ENCODE results near the gene NPPA. TPM values are rescaled to one million over a fixed set of nuclear protein-coding genes. Genes with fewer than 3 reads are reported as not detected.
"Not testable (repeated sequence)": the region's sequence is repeated elsewhere in the genome, so short reads cannot be mapped to it uniquely, and the experiment has no call there.

The NPPA gene
- under 1 TPM in 3 of 4 donors, not detected in 1; 0.22 to 0.44 (median 0.24) TPM for polyA plus RNA-seq (ENCODE audit: insufficient read length in 4 of 4)

DNA sequence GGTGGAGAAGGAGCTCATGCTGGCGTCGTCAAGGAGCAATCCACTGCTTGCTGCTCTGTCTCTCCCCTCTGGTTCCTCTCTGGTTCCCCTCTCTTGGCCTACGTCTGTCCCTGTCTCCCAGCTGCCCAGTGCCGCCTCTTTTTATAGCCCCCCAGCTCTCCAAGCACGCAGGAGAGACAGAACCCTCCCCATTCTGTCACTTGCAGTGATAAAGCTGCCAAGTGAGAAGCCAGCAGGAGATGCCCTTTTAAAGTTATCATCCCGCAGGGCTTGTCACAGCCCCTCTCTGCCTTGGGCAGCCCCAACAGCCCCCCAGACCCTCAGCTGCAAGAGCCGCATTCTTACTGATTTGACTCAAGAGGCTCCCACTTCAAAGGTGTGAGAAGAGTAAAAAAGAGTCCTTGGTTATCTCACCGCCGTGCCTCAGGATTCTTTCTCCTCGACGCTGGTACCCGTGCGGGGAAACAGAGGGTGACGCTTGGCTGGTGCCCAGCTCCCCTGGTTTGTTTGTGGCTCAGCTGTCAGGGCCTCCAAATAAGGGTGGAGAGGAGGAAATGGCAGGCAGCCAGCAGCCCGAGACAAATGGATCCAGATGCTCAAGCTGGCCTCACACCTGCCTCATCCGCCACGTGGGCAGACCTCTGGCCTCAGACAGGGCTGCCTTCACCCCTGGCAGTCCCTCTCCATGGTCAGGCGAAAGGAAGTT lies at the start of gene NPPA:
Gene NPPA, minus strand, starts transcription at position 117 of the 706 bp plus-strand sequence. Its CDS starts 99 bp downstream, at position 18.
- DNase-seq (ENCODE audit: low read depth in 4 of 4, low spot score in 3 of 4): no peak

DNA sequence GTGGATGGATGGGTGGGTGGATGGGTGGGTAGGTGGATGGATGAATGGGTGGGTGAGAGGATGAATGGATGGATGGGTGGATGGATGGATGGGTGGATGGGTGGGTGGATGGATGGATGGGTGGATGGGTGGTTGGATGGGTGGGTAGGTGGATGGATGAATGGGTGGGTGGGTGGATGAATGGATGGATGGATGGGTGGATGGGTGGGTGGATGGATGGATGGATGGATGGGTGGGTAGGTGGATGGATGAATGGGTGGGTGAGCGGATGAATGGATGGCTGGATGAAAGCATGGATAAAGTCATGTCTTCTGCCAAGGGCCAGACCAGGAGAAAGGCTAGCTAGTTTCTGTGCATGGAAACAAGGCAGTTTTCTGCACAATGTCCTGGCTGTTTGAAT lies 46.9 kb upstream of the NPPA start:
- DNase-seq (ENCODE audit: low read depth in 4 of 4, low spot score in 3 of 4): not testable (repeated sequence)

DNA sequence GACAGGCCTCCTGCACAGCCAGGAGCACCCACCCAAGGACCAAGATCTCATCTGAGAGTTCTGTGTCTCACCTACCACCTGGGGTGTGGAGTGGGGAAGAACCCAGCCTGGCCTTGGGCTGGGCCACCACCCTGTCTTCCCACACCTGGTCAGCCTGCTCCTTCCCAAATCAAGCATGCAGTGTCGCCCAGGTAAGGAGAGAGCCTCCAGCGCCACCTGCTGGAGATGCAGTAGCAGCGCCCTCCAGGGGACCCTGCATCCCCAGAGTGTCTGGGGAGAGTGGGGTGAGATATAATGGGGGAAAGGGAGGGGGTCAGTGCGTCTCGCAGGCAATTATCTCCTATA lies 46.3 kb upstream of the NPPA start:
- no peak for DNase-seq (ENCODE audit: low read depth in 4 of 4, low spot score in 3 of 4)

DNA sequence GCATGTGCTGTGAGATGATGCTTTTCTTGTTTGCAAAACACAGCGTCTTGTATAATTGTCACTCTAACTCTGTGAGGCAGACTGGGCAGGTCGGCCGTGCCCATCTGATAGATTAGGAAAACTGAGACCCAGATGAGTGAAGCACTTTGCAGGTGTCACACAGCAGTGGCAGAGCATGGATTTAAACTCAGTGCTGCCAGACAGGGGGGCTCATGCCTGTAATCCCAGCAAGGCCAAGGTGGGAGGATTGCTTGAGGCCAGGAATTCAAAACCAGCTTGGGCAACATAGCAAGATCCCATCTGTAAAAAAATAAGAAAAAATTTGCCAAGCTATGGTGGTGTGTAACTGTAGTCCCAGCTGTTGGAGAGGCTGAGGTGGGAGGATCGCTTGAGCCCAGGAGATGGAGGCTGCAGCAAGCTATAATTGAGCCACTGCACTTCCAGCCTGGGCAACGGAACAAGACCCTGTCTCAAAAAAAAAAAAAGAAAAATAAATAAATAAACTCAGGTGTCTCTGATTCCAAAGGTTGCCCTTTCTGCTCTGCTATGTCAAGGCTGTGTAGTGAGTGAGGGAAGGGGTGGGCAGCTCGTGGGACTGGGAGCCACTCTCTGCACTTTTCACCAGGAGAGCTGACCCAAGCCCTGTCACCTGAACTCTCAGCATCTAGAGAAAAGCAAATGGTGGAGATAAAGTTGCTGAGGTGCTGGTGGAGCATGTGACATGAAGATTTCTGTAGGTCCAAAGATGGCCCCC lies 44.0 kb upstream of the NPPA start:
- no peak for DNase-seq (ENCODE audit: low read depth in 4 of 4, low spot score in 3 of 4)

DNA sequence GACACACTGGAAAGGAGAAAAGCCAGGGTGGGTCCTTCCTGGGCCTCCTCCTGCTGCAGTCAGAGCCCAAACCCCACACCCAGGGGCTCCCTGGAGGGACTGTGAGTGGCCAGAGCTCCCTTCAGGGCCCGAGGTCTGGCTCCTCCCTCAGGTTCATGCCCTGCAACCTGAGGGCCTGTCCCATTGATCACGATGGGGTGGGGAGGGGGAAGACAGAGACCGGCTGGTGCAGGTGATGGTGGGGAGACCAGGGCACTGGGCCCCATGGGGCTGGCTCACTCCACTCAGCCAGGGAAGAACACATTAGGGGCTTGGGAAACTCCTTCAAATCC lies 41.3 kb upstream of the NPPA start:
- DNase-seq (ENCODE audit: low read depth in 4 of 4, low spot score in 3 of 4): no peak

DNA sequence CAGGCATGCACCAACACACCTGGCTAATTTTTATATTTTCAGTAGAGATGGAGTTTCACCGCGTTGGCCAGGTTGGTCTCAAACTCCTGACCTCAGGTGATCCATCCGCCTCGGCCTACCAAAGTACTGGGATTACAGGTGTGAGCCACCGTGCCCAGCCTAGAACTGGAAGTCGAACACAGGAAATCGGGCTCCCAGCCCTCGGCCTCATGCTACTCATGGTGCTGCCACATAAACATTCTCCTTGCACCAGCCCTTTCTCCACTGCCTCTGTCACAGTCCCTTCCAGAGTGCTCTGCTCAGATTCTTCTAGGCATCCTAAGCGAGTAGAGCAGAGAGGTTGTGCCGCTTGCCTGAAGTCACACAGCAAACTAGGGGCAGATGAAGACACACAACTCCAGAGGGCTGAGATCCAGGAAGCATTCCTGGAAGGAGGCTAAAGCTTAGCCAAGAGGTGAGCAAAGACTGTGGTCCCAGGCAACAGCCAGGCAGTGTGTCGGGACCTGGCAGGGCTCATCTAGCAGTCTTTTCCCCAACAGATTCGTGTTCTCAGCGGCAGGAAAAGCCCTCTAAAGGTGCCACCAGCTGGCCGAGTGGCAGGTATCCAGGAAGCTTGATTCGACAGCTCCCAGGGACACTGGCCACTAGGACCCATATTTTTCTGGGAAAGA lies 40.8 kb upstream of the NPPA start:
- no peak for DNase-seq (ENCODE audit: low read depth in 4 of 4, low spot score in 3 of 4)

DNA sequence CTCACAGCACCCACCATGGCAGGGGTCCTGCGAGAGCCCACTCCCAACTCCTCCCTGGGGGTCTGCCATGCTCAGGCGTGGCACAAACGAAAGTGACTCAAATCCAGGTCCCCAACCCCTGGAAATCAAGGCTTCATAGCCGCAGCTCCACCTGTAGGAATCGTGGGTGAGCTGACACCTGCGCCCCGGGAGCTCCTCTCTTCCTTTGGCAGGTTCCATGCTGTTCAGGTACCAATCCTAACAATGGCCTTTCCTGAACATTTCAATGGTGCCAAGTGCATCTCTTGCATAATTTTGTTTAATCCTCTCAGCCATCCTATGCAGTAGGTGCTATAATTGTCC lies 40.1 kb upstream of the NPPA start:
- DNase-seq (ENCODE audit: low read depth in 4 of 4, low spot score in 3 of 4): no peak

DNA sequence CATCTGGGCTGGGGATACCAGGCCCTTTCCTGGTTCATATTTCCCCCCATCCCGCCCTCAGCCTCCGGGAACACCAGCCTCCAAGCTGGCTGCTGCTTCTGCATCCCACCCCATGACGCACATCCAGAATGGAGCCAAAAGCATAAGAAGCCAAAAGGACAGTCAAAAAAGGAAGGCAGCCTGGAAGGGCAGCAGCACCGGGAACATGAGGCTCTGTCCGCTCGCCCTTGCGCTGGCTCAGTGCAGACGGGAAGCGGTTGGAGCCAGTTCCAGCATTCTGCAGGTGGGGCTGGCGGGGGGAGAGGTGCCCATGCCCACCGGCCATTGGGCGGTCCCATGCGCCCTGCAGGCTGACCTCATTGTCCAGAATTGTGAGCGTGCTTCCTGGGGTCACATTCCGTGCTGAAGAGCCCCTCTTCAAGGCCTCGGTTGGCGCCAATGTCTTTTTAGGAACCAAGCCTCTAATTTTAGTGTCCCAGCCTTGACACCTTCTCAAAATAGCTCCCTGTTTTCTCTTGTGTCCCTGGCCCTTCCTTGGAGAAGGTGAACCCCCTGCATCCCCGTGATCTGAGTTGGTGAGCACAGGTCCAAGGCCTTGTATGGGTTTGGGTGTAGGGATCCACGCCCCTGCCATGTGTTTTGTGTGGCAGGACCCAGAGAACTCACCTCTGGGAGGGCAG lies 39.5 kb upstream of the NPPA start:
- DNase-seq (ENCODE audit: low read depth in 4 of 4, low spot score in 3 of 4): no peak

DNA sequence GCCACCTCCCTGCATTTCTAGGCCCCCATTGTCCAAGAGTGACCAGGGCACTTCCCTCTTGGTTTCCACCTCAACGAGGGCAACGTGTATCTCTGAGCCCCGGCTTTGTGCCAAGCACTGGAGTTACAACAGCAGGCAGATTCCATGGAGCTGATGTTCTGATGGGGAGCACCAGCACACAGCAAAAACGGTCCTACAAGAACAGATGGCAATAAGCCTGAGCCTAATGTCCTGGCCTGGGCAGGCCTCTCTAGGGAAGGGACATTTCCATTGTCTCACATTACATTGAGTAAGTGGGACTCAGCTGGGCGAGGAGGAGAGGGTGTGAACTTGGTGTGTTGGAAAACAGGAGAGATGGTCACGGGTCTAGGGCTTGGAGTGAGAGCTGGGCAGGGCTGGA lies 38.3 kb upstream of the NPPA start:
- DNase-seq (ENCODE audit: low read depth in 4 of 4, low spot score in 3 of 4): no peak

DNA sequence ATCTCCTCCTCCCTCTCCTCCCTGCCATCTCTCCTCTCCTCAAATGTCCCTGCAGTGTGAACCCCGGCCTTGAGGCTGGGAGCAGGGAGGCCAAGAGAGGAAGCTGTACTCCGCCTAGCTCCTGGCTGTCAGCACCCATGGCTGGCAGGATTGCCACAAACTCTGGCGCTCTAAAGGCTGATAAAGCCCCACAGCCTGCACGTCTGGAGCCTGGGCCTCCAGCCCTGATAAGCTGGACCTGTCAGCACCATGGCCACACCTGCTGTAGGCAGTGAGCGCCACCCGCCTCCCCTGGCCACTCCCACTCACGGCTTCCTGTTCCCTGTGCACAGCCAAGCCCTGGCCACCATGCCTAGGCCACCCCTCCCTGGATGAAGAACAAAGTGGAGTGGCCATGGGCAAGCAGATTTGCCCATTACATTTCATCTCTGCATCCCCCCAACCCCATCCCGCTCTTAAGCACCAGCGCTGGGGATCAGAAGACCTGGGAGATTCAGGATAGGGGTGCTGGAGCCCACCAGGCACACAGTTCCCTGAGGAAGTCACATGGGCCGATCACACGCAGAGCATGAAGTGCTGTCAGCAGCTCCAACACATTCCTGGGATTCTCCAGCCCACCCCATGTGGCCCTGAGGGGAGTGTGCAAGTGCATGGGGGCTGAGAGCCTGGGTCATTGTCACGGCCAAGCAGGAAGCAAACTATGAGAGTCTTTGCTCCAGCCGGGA lies 35.4 kb upstream of the NPPA start:
- no peak for DNase-seq (ENCODE audit: low read depth in 4 of 4, low spot score in 3 of 4)

DNA sequence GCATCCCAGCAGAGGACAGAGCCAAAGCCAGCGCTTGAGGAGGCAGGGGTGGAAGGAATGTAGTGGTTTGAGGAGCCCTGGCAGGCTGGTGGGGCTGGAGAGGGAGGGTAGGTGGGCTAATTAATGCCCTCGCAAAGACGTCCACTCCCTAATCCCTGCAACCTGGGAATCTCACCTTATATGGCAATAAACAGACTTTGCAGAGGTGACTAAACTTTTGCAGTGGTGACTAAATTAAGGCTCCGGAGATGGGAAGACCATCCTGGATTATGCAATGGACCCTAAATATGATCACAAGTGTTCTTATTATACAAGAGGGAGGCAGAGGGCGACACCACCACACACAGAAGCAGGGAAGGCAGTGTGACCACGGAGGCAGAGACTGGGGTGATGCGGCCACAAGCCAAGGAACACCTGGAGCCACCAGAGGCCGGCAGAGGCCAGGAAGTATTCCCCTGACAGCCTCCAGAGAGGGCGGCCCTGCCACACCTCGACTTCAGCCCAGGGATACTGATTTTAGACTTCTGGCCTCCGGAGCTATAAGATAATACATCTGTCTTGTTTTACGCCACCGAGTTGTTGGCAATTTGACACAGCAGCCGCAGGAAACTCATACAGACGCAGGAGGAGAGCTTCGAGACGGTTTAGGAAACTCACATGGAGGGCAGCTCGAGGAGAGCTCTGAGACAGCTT lies 34.3 kb upstream of the NPPA start:
- DNase-seq (ENCODE audit: low read depth in 4 of 4, low spot score in 3 of 4): no peak

DNA sequence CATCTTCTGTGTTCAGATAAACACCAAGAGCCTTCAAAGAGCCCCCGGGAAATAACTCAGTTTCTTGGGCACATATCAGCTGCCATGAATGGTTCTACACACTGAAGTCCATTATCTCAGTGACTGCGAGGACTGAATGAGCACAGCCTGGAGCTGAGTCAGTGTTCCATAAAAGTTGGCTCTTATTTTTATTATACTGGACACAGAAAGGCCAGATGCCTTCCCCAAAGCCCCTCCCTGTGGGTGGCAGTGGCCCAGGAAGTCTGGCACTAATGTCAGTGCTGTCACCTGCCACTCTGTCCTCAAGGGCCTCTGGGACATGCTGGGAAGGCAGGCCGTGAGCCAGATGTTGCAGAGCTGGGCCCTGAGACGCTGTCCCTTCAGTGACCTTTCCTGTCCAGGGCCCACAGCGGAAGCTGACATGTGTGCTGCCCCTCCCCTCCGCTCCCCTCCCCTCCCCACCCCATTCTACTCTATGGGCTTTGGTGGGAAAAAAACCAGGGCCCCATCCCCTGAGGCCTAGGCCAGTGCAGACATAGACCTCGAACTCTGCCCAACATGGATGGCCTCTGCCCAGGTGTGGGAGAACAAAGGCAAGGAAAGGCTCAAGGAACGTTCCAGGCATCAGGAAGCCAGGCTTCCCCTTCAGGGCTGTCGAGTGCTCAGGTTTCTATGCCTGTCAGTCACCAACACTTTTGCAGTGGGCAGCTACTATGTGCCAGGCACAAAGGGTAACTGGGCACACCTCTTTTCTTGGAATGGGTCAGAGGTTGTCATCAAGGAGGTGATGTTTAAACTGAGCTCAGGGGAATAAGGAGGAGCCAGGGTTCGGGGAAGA lies 33.5 kb upstream of the NPPA start:
- DNase-seq (ENCODE audit: low read depth in 4 of 4, low spot score in 3 of 4): no peak

DNA sequence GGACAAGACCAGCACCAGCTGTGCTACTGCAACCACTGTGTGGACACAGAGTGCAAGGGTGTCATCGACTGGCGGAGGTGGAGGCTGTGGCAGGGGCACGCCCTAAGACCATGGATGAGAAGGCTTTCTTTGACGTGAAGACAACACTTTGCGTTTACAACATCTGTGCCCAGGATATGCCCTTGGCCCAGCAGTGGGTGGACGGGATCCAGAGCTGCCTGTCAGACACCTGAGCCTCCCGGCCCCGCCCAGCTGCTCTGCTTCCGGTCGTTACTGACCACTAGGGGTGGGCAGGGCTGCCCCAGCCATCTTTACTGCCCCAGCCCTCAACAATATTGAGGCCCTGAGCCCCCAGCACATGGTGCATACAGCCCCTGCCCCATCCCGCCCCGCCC lies 32.6 kb upstream of the NPPA start:
- DNase-seq (ENCODE audit: low read depth in 4 of 4, low spot score in 3 of 4): no peak

DNA sequence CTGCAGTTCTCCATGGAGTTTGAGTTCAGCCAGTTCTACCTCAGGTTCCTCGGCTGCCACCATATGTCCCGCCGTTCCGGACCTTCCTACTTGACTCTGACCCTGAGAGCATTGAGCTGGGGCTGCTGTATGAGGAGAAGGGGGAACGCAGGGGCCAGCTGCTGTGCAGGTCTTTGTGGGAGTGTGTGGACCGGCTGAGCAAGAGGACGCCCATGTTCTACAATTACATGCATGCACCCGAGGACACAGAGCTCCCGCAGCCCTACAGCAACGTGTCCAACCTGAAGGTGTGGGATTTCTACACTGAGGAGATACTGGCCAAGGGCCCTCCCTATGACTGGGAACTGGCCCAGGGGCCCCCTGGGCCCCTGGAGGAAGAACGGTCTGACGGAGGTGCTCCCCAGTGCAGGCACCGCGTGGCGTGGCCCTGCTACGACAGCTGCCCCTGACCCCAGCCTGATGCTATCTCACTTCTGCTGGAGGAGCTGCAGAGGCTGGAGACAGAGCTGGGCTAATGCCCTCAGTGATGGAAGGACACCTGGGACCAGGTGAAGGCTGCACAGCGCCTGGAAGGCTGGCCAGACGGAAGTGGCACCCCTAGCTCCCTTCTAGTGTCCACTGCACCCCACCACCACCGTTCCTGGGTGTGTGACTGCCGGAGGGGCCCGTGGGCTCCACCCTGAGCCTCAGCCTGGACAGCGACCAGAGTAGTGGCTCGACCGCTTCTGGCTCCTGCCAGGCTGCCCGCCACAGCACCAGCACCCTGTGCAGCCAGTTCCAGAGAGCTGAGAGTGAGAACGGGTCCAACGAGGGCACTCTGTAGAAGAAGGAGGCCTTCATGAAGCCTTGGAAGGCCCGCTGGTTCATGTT lies 32.0 kb upstream of the NPPA start:
- DNase-seq (ENCODE audit: low read depth in 4 of 4, low spot score in 3 of 4): no peak

DNA sequence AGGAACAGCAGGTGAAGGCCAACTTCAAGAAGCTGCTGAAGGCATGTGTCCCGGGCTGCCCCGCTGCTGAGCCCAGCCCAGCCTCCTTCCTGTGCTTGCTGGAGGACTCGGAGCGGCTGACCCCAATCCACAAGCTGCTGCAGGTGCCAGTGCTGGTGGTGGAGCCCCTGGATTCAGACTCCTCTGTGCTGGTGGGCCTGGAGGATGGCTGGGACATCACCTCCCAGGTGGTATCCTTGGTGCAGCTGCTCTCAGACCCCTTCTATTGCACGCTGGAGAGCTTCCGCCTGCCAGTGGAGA lies 31.3 kb upstream of the NPPA start:
- DNase-seq (ENCODE audit: low read depth in 4 of 4, low spot score in 3 of 4): no peak

DNA sequence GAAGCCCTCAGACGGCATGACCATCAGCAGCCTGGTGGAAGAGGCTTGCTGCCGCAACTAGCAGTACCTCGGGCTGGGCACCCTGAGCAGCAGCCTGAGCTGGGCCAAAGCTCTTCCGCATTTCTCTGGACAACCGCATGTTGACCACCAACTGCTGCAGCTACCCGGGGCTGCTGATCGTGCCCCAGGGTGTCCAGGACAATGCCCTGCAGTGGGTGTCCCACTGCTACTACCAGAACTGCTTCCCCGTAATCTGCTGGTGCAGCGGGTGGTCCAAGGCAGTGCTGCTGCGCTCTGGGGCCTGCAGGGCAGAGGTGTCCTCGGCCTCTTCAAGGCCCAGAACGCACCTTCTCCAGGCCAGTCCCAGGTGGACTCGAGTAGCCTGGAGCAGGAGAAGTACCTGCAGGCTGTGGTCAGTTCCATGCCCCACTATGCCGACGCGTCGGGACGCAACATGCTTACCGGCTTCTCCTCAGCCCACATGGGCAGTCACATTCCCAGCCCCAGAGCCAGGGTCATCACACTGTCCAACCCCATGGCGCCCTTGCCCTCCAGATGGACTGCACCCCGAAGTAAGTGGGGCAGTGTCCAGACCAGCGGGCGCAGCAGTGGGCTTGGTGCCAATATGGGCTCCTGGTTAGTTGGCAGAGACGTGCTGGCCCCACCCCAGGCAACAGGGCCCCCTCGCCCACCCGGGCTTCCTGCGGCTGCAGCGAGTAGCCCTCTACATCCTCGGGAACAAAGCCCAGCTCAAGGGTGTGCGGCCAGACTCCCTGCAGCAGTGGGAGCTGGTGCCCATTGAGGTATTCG lies 30.7 kb upstream of the NPPA start:
- DNase-seq (ENCODE audit: low read depth in 4 of 4, low spot score in 3 of 4): no peak

DNA sequence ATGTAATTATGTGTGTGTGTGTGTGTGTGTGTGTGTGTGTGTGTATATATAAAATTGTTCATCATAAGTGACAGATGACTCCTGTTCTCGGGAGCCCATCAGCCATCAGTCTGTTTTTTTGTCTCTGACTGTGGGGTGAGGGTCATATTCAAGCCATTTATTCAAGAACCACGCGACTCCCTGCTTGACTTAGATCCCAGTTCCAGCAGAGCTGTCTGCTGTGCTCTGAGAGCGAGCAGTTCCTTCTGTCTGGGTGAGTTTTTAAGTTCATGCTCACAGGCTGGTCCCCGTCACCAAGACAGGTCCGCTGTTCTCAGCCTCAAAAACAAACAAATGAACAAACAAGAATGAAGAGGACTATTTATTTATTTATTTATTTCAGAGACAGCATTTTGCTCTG lies 29.5 kb upstream of the NPPA start:
- peak in 2 of 4 donors; percentile 43 to 68 for DNase-seq (ENCODE audit: low read depth in 4 of 4, low spot score in 3 of 4)

DNA sequence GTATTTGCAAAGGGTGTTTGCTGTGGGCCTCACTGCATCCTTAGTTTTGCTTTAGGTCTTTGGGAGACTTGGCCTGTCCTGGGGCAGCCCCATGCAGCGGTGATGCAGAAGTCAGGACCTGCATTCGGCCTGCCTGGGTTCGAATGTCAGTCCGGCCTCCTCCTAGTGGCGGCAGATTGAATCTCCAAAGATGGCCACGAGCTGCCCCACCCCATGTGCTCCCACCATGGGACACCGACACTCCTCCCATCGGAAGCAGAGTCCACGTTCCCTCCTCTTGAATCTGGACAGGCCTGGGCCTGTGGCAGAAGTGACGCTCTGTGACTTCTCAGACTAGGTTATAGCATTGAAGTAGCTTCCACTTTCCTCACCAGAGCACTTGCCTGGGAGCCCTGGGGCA lies 27.5 kb upstream of the NPPA start:
- no peak for DNase-seq (ENCODE audit: low read depth in 4 of 4, low spot score in 3 of 4)

All from right renal pelvis (tissue), 4 donors.